OCI-LY3 (cell line): ENCODE measurements around the gene KRT5.

Source experiments
- CTCF ChIP-seq: fragments of 200-600, 300-600 bp; sonication (generic); IDR thresholded peaks from 2 replicates; pipeline ENCODE4 v1.5.1; 2014; ENCODE audit warnings: antibody characterized with exemption, low read length, low read depth
- EZH2phosphoT487 ChIP-seq: fragments of 200-600 bp; shearing (Covaris generic); IDR thresholded peaks from 2 replicates; pipeline ENCODE4 v1.6.1; 2018; ENCODE audit warnings: antibody characterized with exemption, mixed run types, low read depth

- TF ChIP-seq CTCF (peak; percentile 63), EZH2phosphoT487 (no peak)
Measured at GRCh38 chr12:52506858-52507715, 13.1 kb downstream of the KRT5 start.
